IMR-90 (cell line): ENCODE results near the gene MRPS26. TPM values are rescaled to one million over a fixed set of nuclear protein-coding genes. Genes with fewer than 3 reads are reported as not detected.
A peak's percentile ranks its signal among the peaks of the same experiment; 100 is the strongest.

Experiments used
- ATAC-seq: fragments of 200-7000 bp; cut with Tn5 transposase; 2 replicates; pipeline ENCODE4 v1.9.1; 2020; ENCODE audit warnings: low read depth, mild to moderate bottlenecking, moderate library complexity
- BruUV-seq: library from RNA; stranded (reverse); fragments of 400-500 nt; replicated peaks from 2 replicates; lab custom pipeline; 2021; lab: Mats Ljungman, UMichigan
- CTCF ChIA-PET: fragments of 300-600 bp; formaldehyde crosslinking; extraction: SDS; loops from one replicate; lab custom pipeline; 2021; ENCODE audit warnings: antibody characterized with exemption; lab: Yijun Ruan, JAX
- POLR2A ChIA-PET: fragments of 300-600 bp; sonication (Branson Sonifier 250); formaldehyde crosslinking; loops from one replicate; lab custom pipeline; 2022; ENCODE audit warnings: antibody characterized with exemption; ENCODE audit not compliant: unreplicated experiment; lab: Charles Lee
- DNase-seq: peaks from one replicate; pipeline ENCODE4 v3.0.0; 2013
- H2AFZ ChIP-seq: replicated peaks from 2 replicates; pipeline ENCODE3; 2013; ENCODE audit warnings: low read length, mild to moderate bottlenecking; ENCODE audit not compliant: poor library complexity
- H2AK5ac ChIP-seq: 2 replicates; pipeline ENCODE4 v1.6.1; 2013; ENCODE audit warnings: low read depth, low read length, inconsistent platforms
- H2AK9ac ChIP-seq: replicated peaks from 2 replicates; pipeline ENCODE3; 2013; ENCODE audit warnings: mild to moderate bottlenecking, low read depth, low read length, moderate library complexity; ENCODE audit not compliant: poor library complexity
- H2BK120ac ChIP-seq: 2 replicates; pipeline ENCODE4 v1.6.1; 2013; ENCODE audit warnings: low read depth, low read length, inconsistent platforms
- H2BK15ac ChIP-seq: 3 replicates; pipeline ENCODE4 v1.6.1; 2013; ENCODE audit warnings: low read depth, low read length, inconsistent platforms
- H2BK20ac ChIP-seq: 2 replicates; pipeline ENCODE4 v1.6.1; 2013; ENCODE audit warnings: low read depth, mild to moderate bottlenecking, inconsistent platforms, low read length, moderate library complexity
- H2BK5ac ChIP-seq: 2 replicates; pipeline ENCODE4 v1.6.1; 2013; ENCODE audit warnings: mild to moderate bottlenecking, low read depth, low read length, inconsistent platforms; ENCODE audit not compliant: poor library complexity, severe bottlenecking
- H3K14ac ChIP-seq: replicated peaks from 2 replicates; pipeline ENCODE4 v1.6.1; 2013; ENCODE audit warnings: low read depth, low read length, inconsistent platforms
- H3K18ac ChIP-seq: 2 replicates; pipeline ENCODE4 v1.6.1; 2013; ENCODE audit warnings: low read depth, low read length, control low read depth
- H3K23ac ChIP-seq: 2 replicates; pipeline ENCODE4 v1.6.1; 2013; ENCODE audit warnings: low read depth, low read length, inconsistent platforms
- H3K27ac ChIP-seq: 2 replicates; pipeline ENCODE4 v1.5.1; 2013; ENCODE audit warnings: mild to moderate bottlenecking, control low read depth, low read length; ENCODE audit not compliant: insufficient read depth
- H3K27me3 ChIP-seq: 2 replicates; pipeline ENCODE4 v1.6.1; 2013; ENCODE audit warnings: low read length; ENCODE audit not compliant: control insufficient read depth, insufficient read depth
- H3K36me3 ChIP-seq: 2 replicates; pipeline ENCODE4 v1.6.1; 2013; ENCODE audit warnings: low read length, mixed read lengths; ENCODE audit not compliant: control insufficient read depth, insufficient read depth
- H3K4ac ChIP-seq: 2 replicates; pipeline ENCODE4 v1.6.1; 2013; ENCODE audit warnings: low read depth, low read length, inconsistent platforms
- H3K4me1 ChIP-seq: 2 replicates; pipeline ENCODE4 v1.6.1; 2013; ENCODE audit warnings: low read length, mixed read lengths; ENCODE audit not compliant: control insufficient read depth, insufficient read depth
- H3K4me2 ChIP-seq: 2 replicates; pipeline ENCODE4 v1.6.1; 2013; ENCODE audit warnings: low read depth, mild to moderate bottlenecking, control low read depth, low read length, moderate library complexity
- H3K4me3 ChIP-seq: 2 replicates; pipeline ENCODE4 v1.5.1; 2013; ENCODE audit warnings: low read depth, mild to moderate bottlenecking, control low read depth, low read length, moderate library complexity; ENCODE audit not compliant: insufficient read depth
- H3K56ac ChIP-seq: 2 replicates; pipeline ENCODE4 v1.6.1; 2013; ENCODE audit warnings: low read length, inconsistent platforms; ENCODE audit not compliant: insufficient read depth; ENCODE audit errors: extremely low read depth
- H3K79me1 ChIP-seq, 2 experiments: 2 replicates each; pipeline ENCODE4 v1.6.1; 2013; ENCODE audit warnings: low read length in 2 of 2, inconsistent platforms in 1 of 2, low read depth in 1 of 2
- H3K9ac ChIP-seq: 2 replicates; pipeline ENCODE4 v1.6.1; 2013; ENCODE audit warnings: low read depth, low read length, control low read depth
- H3K9me1 ChIP-seq: 2 replicates; pipeline ENCODE4 v1.6.1; 2013; ENCODE audit warnings: low read length, inconsistent platforms; ENCODE audit not compliant: insufficient read depth
- H3K9me3 ChIP-seq: 2 replicates; pipeline ENCODE4 v1.6.1; 2013; ENCODE audit warnings: low read length; ENCODE audit not compliant: control insufficient read depth, insufficient read depth
- H4K20me1 ChIP-seq: 2 replicates; pipeline ENCODE4 v1.6.1; 2013; ENCODE audit warnings: low read length, inconsistent platforms; ENCODE audit not compliant: insufficient read depth
- H4K5ac ChIP-seq: 2 replicates; pipeline ENCODE4 v1.6.1; 2013; ENCODE audit warnings: mild to moderate bottlenecking, low read depth, low read length, control low read depth
- H4K8ac ChIP-seq, 2 experiments: 2 replicates each; pipeline ENCODE4 v1.6.1; 2013; ENCODE audit warnings: low read depth in 2 of 2, low read length in 2 of 2, control low read depth in 1 of 2, inconsistent platforms in 1 of 2
- H4K91ac ChIP-seq: 2 replicates; pipeline ENCODE4 v1.6.1; 2013; ENCODE audit warnings: low read depth, low read length, inconsistent platforms; ENCODE audit not compliant: insufficient read depth
- BHLHE40 ChIP-seq: fragments of 150-350 bp; IDR thresholded peaks from 2 replicates; pipeline ENCODE4 v1.6.1; 2016; ENCODE audit warnings: mild to moderate bottlenecking, low read depth, low read length
- CEBPB ChIP-seq: IDR thresholded peaks from 2 replicates; pipeline ENCODE4 v1.6.1; 2012; ENCODE audit warnings: low read depth, low read length, improper control_type of control experiment
- CHD1 ChIP-seq: IDR thresholded peaks from 2 replicates; pipeline ENCODE4 v1.6.1; 2012; ENCODE audit warnings: low read depth, low read length, improper control_type of control experiment
- CTCF ChIP-seq: conservative IDR thresholded peaks from 2 replicates; pipeline ENCODE4 v1.5.1; 2012; ENCODE audit warnings: mild to moderate bottlenecking, low read depth, low read length, improper control_type of control experiment
- ELK1 ChIP-seq: fragments of 150-350 bp; IDR thresholded peaks from 2 replicates; pipeline ENCODE4 v1.6.1; 2016; ENCODE audit warnings: low read depth, mild to moderate bottlenecking, low read length, moderate library complexity, borderline replicate concordance
- FOS ChIP-seq: fragments of 150-350 bp; IDR thresholded peaks from 2 replicates; pipeline ENCODE4 v1.6.1; 2016; ENCODE audit warnings: low read depth, low read length
- MAFK ChIP-seq: IDR thresholded peaks from 2 replicates; pipeline ENCODE4 v1.6.1; 2012; ENCODE audit warnings: low read depth, low read length, improper control_type of control experiment
- MAZ ChIP-seq: IDR thresholded peaks from 2 replicates; pipeline ENCODE4 v1.6.1; 2012; ENCODE audit warnings: low read depth, mild to moderate bottlenecking, low read length, improper control_type of control experiment, moderate library complexity, borderline replicate concordance
- MXI1 ChIP-seq: IDR thresholded peaks from 2 replicates; pipeline ENCODE4 v1.6.1; 2012; ENCODE audit warnings: low read depth, mild to moderate bottlenecking, low read length, moderate library complexity, borderline replicate concordance
- NFE2L2 ChIP-seq: fragments of 150-350 bp; IDR thresholded peaks from 2 replicates; pipeline ENCODE4 v1.6.1; 2016; ENCODE audit warnings: low read depth, mild to moderate bottlenecking, low read length
- POLR2A ChIP-seq: IDR thresholded peaks from 2 replicates; pipeline ENCODE4 v1.6.1; 2012; ENCODE audit warnings: mild to moderate bottlenecking, low read depth, low read length
- RAD21 ChIP-seq: IDR thresholded peaks from 2 replicates; pipeline ENCODE4 v1.6.1; 2012; ENCODE audit warnings: low read length, improper control_type of control experiment
- RCOR1 ChIP-seq: IDR thresholded peaks from 2 replicates; pipeline ENCODE4 v1.6.1; 2012; ENCODE audit warnings: mild to moderate bottlenecking, low read length, improper control_type of control experiment; ENCODE audit not compliant: insufficient replicate concordance
- RFX5 ChIP-seq: IDR thresholded peaks from 2 replicates; pipeline ENCODE4 v1.8.0; 2012; ENCODE audit warnings: low read depth, mild to moderate bottlenecking, low read length, moderate library complexity
- SMC3 ChIP-seq: fragments of 150-350 bp; IDR thresholded peaks from 2 replicates; pipeline ENCODE4 v1.6.1; 2016; ENCODE audit warnings: low read depth, mild to moderate bottlenecking, antibody characterized with exemption, low read length, moderate library complexity
- USF2 ChIP-seq: fragments of 150-350 bp; IDR thresholded peaks from 2 replicates; pipeline ENCODE4 v1.6.1; 2017; ENCODE audit warnings: mild to moderate bottlenecking, antibody characterized with exemption, low read length, low read depth
- WGBS, 2 experiments: methylation state at CpG; one replicate each; pipeline versions ENCODE4 v1.1.5 to v1.1.7; 2013; ENCODE audit warnings: missing lambda C conversion rate in 2 of 2; ENCODE audit not compliant: insufficient read length in 1 of 2; ENCODE audit errors: extremely low coverage in 2 of 2; 5-methylcytosine and 5-hydroxymethylcytosine counted together
- dilution Hi-C: fragments of 300-500 bp; cut with HindIII; formaldehyde crosslinking; loops from one replicate; pipeline ENCODE4 v1.14.3; 2018; ENCODE audit warnings: low sequenced_read_pairs; ENCODE audit not compliant: unreplicated experiment
- in situ Hi-C: fragments of 300-500 bp; cut with MboI; formaldehyde crosslinking; loops from 3 replicates; pipeline ENCODE4 v1.14.3; 2019; ENCODE audit warnings: low sequenced_read_pairs, inconsistent platforms, mixed read lengths
- intact Hi-C: fragments of 100-400 bp; cut with micrococcal nuclease; formaldehyde crosslinking; loops from 2 replicates; pipeline ENCODE4 v1.10.0; 2022
- polyA plus RNA-seq, 3 experiments: library from polyadenylated mRNA; depleted of rRNA; stranded (reverse); fragments of >200 nt; gene quantifications; 2 replicates each; pipeline ENCODE4 v1.2.3, GENCODE V29; 2012; ENCODE audit warnings: low replicate concordance in 1 of 3
- total RNA-seq: library from RNA; depleted of rRNA; stranded (reverse); fragments of >200 nt; gene quantifications from 2 replicates; pipeline ENCODE4 v1.2.3, GENCODE V29; 2012

MRPS26 gene
- total and polyA plus RNA-seq, 2 of the 4 experiments (the other 2 are of a cell fraction), result 22.2 to 38.6 TPM

GRCh38 chr20:3021777-3022176 lies 24.1 kb upstream of the MRPS26 start:
- Histone ChIP-seq H3K4ac (no peak overlapping the region), H2BK5ac (no peak overlapping the region), H3K4me3 (no peak overlapping the region), H3K27me3 (no peaks in the 10 kb centered on the region), H3K79me1 (no peaks in the 10 kb centered on the region), H2BK20ac (no peak overlapping the region), H2AK5ac (no peak overlapping the region), H2AK9ac (peak overlapping the region; percentile 15), H3K56ac (no peak overlapping the region), H4K8ac (no peak overlapping the region), H3K36me3 (peaks cover 36% of the 10 kb centered on the region), H3K18ac (no peak overlapping the region), H3K27ac (no peak overlapping the region), H3K9me3 (no peaks in the 10 kb centered on the region), H3K9me1 (0 out of 2 replicates have a peak, but pooled peaks cover 10% of the 10 kb centered on the region), H2AFZ (no peak overlapping the region), H4K5ac (no peak overlapping the region), H2BK15ac (no peak overlapping the region), H3K9ac (no peak overlapping the region), H3K23ac (no peak overlapping the region), H4K91ac (no peak overlapping the region), H2BK120ac (no peak overlapping the region), H3K4me1 (no peaks in the 10 kb centered on the region), H3K4me2 (no peak overlapping the region), H3K14ac (no peak overlapping the region), H4K20me1 (no peaks in the 10 kb centered on the region)
- dilution Hi-C loops (no loop called here), in situ Hi-C loops (no loop called here), intact Hi-C loops (no loop called here)
- no peak for TF ChIP-seq RCOR1
- no peak for TF ChIP-seq MAFK
- TF ChIP-seq USF2, result no peak
- no peak for TF ChIP-seq MAZ
- no peak for TF ChIP-seq NFE2L2
- TF ChIP-seq POLR2A, result no peak
- no peak for TF ChIP-seq SMC3
- no peak for TF ChIP-seq CTCF
- no peak for TF ChIP-seq FOS
- TF ChIP-seq RFX5, result no peak
- no peak for TF ChIP-seq BHLHE40
- TF ChIP-seq ELK1, result no peak
- no peak for TF ChIP-seq RAD21
- no peak for TF ChIP-seq CHD1
- no peak for TF ChIP-seq MXI1
- TF ChIP-seq CEBPB, result no peak
- 100% methylated on average over 2 of the region's 5 CpGs; no CpG with 5 or more reads in 1 of the 2 experiments for WGBS, 2 experiments
- BruUV-seq, result no TSS peak
- ChIA-PET CTCF (no interaction called here), POLR2A (no interaction called here)
- DNase-seq (no peak), ATAC-seq (no peak)
